Neuron (in vitro differentiated cells): ENCODE measurements around the gene TNFSF11.

Experiments used
- H2AFZ ChIP-seq: one replicate; pipeline ENCODE4 v1.6.1; 2013; ENCODE audit warnings: low read depth, mild to moderate bottlenecking, inconsistent platforms, low read length, moderate library complexity
- H3K27me3 ChIP-seq: one replicate; pipeline ENCODE4 v1.6.1; 2013; ENCODE audit warnings: low read length; ENCODE audit not compliant: insufficient read depth
- H3K36me3 ChIP-seq: one replicate; pipeline ENCODE4 v1.6.1; 2013; ENCODE audit warnings: low read length; ENCODE audit not compliant: insufficient read depth
- H3K4me1 ChIP-seq: one replicate; pipeline ENCODE4 v1.6.1; 2013; ENCODE audit warnings: low read length; ENCODE audit not compliant: insufficient read depth
- H3K4me3 ChIP-seq: 2 replicates; pipeline ENCODE4 v1.5.1; 2013; ENCODE audit warnings: mild to moderate bottlenecking, low read length, moderate library complexity
- H3K9me3 ChIP-seq: one replicate; pipeline ENCODE4 v1.6.1; 2013; ENCODE audit warnings: low read length

TNFSF11 gene

DNA sequence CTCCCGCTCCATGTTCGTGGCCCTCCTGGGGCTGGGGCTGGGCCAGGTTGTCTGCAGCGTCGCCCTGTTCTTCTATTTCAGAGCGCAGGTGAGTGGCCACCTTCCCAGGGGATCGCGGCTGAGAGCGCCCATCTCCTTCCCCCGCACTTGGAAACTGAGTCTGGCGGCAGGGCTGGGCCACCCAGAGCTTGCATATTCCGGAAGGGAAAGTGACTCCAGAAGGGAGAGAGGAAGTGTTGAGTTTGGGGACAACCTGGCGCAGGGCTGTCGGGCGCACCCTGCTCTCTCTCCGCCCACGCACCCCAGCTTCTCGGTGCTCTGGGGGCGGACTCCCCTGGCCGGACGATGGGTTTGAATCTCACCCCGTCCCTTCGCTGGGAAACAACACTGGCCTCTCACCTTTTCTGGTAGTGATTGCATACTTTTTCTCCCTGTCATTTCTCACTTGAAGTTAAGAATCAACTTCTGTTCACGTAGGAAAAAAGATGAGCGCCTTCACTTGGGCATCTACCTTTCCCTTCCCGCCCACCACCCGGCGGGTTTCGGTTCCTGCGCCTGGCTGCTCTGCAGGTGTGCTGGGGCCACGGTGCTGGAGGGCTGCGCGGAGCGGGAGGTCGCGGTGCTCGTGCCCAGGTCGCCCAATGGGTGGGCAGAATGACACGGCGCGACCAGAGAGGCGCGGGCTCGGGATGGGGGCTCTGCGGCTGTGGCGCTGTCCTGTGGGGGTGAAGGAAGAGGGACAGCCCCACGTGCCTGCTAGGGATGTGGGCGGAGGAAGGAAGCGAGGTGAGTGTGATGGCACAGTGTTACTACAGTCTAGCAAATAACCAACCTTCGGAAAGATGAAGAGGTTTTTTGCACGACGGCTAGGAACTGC is 721 bp downstream of the TNFSF11 start:
- no peaks in the 10 kb centered on the region for H3K4me1 ChIP-seq
- no peaks in the 10 kb centered on the region for H3K9me3 ChIP-seq
- no peak overlapping the region for H3K4me3 ChIP-seq
- H2AFZ ChIP-seq: no peak overlapping the region
- peaks cover 39% of the 10 kb centered on the region for H3K27me3 ChIP-seq
- no peaks in the 10 kb centered on the region for H3K36me3 ChIP-seq

DNA sequence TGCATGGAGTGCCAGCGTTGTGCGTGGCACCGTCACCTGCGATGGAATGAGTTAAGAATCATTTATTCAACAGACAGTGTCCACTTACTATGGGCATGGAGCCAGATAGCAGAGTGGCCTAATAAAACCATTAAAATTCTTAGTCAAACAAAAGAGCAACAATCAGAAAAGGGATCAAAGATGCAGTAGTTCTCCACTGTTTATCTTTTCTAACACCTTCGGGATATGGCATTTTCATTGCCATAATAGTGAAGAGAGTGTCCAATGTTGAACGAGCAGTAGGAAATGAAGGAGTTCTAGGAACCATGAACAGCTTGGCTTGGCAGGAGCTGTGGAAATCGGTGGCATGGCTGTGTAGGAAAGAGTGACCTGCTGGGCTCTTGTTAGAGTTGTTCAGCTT is 2.0 kb downstream of the TNFSF11 start:
- H3K27me3 ChIP-seq: peaks cover 39% of the 10 kb centered on the region
- no peaks in the 10 kb centered on the region for H3K9me3 ChIP-seq
- H3K36me3 ChIP-seq: no peaks in the 10 kb centered on the region
- H3K4me1 ChIP-seq: no peaks in the 10 kb centered on the region
- H3K4me3 ChIP-seq: no peak overlapping the region
- no peak overlapping the region for H2AFZ ChIP-seq

DNA sequence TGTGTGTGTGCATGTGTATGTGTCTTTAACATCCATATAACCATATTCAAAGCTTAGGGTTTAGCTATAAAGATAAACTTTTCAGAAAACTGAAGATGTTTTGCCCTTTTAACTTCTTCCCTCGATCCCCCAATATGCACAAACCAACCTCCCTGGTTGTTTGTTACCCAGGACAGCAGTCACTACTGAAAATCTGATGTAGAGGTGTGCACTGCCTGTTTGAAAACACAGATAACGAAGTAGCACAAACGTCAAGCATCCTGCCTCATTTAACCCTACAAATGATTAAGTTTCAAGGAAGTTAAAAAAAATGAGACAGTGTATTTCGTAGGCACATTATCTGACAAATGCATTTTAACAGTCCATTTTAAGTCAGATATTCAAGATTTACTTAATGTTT is 3.6 kb downstream of the TNFSF11 start:
- peaks cover 36% of the 10 kb centered on the region for H3K27me3 ChIP-seq
- H3K4me1 ChIP-seq: no peaks in the 10 kb centered on the region
- H3K9me3 ChIP-seq: no peaks in the 10 kb centered on the region
- no peaks in the 10 kb centered on the region for H3K36me3 ChIP-seq
- H3K4me3 ChIP-seq: no peak overlapping the region
- H2AFZ ChIP-seq: no peak overlapping the region

- Histone ChIP-seq H3K9me3 (no peaks in the 10 kb centered on the region), H3K4me1 (no peaks in the 10 kb centered on the region), H3K36me3 (no peaks in the 10 kb centered on the region), H3K27me3 (peaks cover 9% of the 10 kb centered on the region), H2AFZ (no peak overlapping the region), H3K4me3 (no peak overlapping the region)
Observed at GRCh38 chr13:42580644-42581043, 6.7 kb downstream of the TNFSF11 start.

- H3K9me3 ChIP-seq: no peaks in the 10 kb centered on the region
- peaks cover 2% of the 10 kb centered on the region for H3K27me3 ChIP-seq
- H3K4me1 ChIP-seq: no peaks in the 10 kb centered on the region
- no peaks in the 10 kb centered on the region for H3K36me3 ChIP-seq
- no peak overlapping the region for H3K4me3 ChIP-seq
- no peak overlapping the region for H2AFZ ChIP-seq
Observed at GRCh38 chr13:42581427-42581826, 7.5 kb downstream of the TNFSF11 start.

- H3K4me1 ChIP-seq: no peaks in the 10 kb centered on the region
- no peaks in the 10 kb centered on the region for H3K27me3 ChIP-seq
- no peak overlapping the region for H2AFZ ChIP-seq
- no peak overlapping the region for H3K4me3 ChIP-seq
- no peaks in the 10 kb centered on the region for H3K36me3 ChIP-seq
- H3K9me3 ChIP-seq: no peaks in the 10 kb centered on the region
Observed at GRCh38 chr13:42591602-42592001, 17.6 kb downstream of the TNFSF11 start.

DNA sequence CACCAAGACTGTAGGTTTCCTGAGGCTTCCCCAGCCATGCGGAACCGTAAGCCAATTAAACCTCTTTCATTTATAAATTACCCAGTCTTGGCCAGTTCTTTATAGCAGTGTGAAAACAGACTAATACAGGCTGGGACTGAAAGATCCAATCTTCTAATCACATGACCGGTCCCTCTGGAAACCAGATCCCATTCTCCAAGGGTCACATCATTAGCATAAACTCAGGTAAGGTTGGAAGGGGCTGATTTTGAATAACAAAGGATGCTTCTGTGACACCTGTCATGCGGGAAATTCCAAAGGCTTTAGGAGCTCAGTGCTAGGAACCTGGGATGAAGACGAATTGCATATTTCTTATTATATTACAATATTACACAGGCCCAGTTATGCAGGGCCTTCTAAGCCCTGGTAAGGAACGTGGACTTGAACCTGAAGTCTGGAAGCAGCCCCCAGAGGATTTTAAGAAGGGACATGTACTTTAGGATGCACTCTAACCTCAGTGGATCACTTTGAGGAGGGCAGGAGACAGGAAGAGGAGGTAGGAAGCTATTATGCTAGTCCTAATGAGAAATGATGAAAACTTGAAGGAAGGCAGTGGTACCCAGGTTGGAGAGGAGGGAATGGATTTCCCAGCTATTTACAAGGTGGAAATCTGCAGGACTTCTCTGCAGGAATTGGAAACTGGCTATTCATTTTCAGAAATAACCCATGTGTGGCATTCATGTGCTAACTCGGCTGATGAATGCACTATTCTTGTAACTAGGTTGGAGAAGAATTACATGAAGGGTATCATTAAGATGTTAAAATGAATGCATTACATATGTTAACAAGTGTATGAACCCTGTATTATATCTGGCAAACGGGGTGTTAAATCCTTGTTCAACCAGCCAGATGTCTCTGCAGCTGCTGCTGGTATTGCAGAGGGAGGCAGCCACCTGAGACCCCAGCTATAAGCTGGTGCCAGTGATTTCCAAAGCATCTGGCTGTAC is 19.3 kb downstream of the TNFSF11 start:
- H2AFZ ChIP-seq: no peak overlapping the region
- no peaks in the 10 kb centered on the region for H3K9me3 ChIP-seq
- H3K27me3 ChIP-seq: no peaks in the 10 kb centered on the region
- no peaks in the 10 kb centered on the region for H3K4me1 ChIP-seq
- H3K36me3 ChIP-seq: no peaks in the 10 kb centered on the region
- H3K4me3 ChIP-seq: no peak overlapping the region

DNA sequence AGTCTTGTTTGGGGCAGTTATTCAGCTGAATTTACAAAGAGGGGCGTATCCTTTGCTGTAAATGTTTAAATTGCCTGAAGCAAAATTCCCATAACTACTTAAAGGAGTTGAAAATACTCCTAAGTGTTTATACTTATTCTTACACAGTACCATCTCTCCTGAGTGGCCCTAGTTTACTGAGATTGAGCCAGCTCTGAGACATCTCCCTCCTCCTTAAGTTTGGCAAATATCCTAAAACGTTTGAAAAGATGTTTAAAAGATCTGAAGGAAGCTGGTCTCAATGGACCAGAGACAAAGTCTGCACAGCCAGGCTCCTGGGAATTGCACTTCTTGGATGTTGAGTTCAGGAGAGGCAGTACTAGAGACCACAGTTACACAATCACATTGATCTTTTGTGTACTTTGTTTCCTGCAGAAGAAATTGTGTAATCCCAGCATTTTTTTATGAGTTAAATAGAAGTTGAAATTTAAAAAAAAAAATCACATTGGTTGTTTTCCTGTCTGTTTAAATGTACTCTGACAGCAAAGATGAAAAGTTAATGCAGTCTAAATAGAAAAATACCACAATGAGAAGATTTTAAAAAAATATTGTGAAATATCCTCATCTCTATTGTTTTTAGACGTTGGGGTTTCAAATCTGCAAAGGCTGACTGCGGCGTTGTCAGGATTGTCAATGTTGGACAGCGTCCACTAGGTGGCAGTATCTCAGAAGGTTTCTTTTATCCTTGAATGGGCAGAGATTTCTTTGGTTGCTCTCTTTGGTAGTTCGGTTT is 20.7 kb downstream of the TNFSF11 start:
- H3K4me3 ChIP-seq: no peak overlapping the region

GRCh38 chr13:42595253-42595571 is 21.3 kb downstream of the TNFSF11 start:
- no peaks in the 10 kb centered on the region for H3K9me3 ChIP-seq
- no peaks in the 10 kb centered on the region for H3K36me3 ChIP-seq
- no peak overlapping the region for H2AFZ ChIP-seq
- H3K27me3 ChIP-seq: no peaks in the 10 kb centered on the region
- no peak overlapping the region for H3K4me3 ChIP-seq
- H3K4me1 ChIP-seq: no peaks in the 10 kb centered on the region

More for the DNA sequence above, 20.7 kb downstream of the TNFSF11 start:
- no peaks in the 10 kb centered on the region for H3K4me1 ChIP-seq
- H3K9me3 ChIP-seq: no peaks in the 10 kb centered on the region
- H3K27me3 ChIP-seq: no peaks in the 10 kb centered on the region
- no peaks in the 10 kb centered on the region for H3K36me3 ChIP-seq
- H2AFZ ChIP-seq: no peak overlapping the region

DNA sequence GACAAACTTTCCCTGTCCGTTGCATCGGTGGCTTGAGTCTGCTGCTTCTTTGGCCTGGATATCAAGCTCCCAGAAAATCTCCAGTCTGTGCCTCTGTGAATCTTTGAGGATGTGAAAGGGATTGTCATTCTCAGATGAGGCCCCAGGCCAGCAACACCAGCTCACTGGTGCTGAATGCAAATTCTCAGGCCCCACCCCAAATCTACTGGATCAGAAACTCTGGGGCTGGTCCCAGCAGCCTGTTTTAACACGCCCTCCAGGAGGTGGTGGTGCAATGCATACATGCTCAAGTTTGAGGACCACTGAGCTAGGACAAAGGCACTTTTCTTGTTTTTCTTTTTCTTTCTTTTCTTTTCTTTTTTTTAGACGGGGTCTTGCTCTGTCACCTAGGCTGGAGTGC is 23.6 kb downstream of the TNFSF11 start:
- H3K4me3 ChIP-seq: no peak overlapping the region
- H3K36me3 ChIP-seq: no peaks in the 10 kb centered on the region
- H3K9me3 ChIP-seq: no peaks in the 10 kb centered on the region
- H2AFZ ChIP-seq: no peak overlapping the region
- no peaks in the 10 kb centered on the region for H3K27me3 ChIP-seq
- no peaks in the 10 kb centered on the region for H3K4me1 ChIP-seq

DNA sequence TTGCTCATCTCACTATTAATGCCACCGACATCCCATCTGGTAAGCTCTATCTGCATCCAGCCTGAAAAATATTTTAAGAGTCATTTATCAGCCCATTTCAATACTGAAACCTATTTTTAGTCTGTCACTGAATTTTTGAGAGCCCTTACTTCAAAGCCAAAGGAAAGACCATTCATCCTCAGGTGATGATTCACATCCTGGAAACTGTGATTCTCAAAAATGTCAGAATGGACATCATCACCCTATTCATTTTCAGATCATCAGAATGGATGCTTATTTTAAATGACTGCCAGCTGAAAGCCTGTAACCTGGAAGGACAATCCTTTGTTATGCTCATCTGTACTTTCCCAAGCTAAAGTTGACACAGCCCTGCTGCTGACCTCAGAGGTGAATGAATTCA is 27.0 kb downstream of the TNFSF11 start:
- Histone ChIP-seq H3K36me3 (no peaks in the 10 kb centered on the region), H2AFZ (no peak overlapping the region), H3K4me3 (no peak overlapping the region), H3K9me3 (no peaks in the 10 kb centered on the region), H3K27me3 (no peaks in the 10 kb centered on the region), H3K4me1 (no peaks in the 10 kb centered on the region)

GRCh38 chr13:42602906-42603305 is 29.0 kb downstream of the TNFSF11 start:
- Histone ChIP-seq H3K4me3 (no peak overlapping the region), H3K36me3 (no peaks in the 10 kb centered on the region), H3K9me3 (no peaks in the 10 kb centered on the region), H3K27me3 (no peaks in the 10 kb centered on the region), H3K4me1 (no peaks in the 10 kb centered on the region), H2AFZ (no peak overlapping the region)

GRCh38 chr13:42603571-42603970 is 29.6 kb downstream of the TNFSF11 start:
- Histone ChIP-seq H2AFZ (no peak overlapping the region), H3K27me3 (no peaks in the 10 kb centered on the region), H3K4me3 (no peak overlapping the region), H3K36me3 (no peaks in the 10 kb centered on the region), H3K9me3 (no peaks in the 10 kb centered on the region), H3K4me1 (no peaks in the 10 kb centered on the region)
